KMS-11 (cell line): Measurements from ENCODE around the gene TMEM221.

Experiments
- H2AFZ ChIP-seq: fragments of 200-600 bp; sonication (generic); 2 replicates; pipeline ENCODE4 v1.6.1; 2016; ENCODE audit warnings: antibody characterized with exemption, mixed run types, low read depth
- H3K27ac ChIP-seq: fragments of 200-600 bp; sonication (generic); 2 replicates; pipeline ENCODE4 v1.6.1; 2016; ENCODE audit warnings: mild to moderate bottlenecking, mixed run types
- H3K27me3 ChIP-seq: fragments of 200-600 bp; sonication (generic); 2 replicates; pipeline ENCODE4 v1.6.1; 2017; ENCODE audit warnings: mild to moderate bottlenecking, low read depth, mixed run types, moderate library complexity; ENCODE audit not compliant: insufficient read depth
- H3K36me3 ChIP-seq: fragments of 200-600 bp; sonication (generic); 2 replicates; pipeline ENCODE4 v1.6.1; 2017; ENCODE audit warnings: mild to moderate bottlenecking, mixed run types; ENCODE audit not compliant: insufficient read depth
- H3K4me1 ChIP-seq: fragments of 200-600 bp; sonication (generic); 2 replicates; pipeline ENCODE4 v1.6.1; 2016; ENCODE audit warnings: mild to moderate bottlenecking, low read depth, mixed run types; ENCODE audit not compliant: poor library complexity, severe bottlenecking
- H3K4me2 ChIP-seq: fragments of 200-600 bp; sonication (generic); 2 replicates; pipeline ENCODE4 v1.7.0; 2016; ENCODE audit warnings: mild to moderate bottlenecking, mixed run types
- H3K4me3 ChIP-seq: fragments of 200-600 bp; sonication (generic); IDR thresholded peaks from 2 replicates; pipeline ENCODE4 v1.6.1; 2017; ENCODE audit warnings: low read depth, low read length, mixed read lengths; ENCODE audit not compliant: insufficient read depth
- H3K79me2 ChIP-seq: fragments of 200-600 bp; sonication (generic); 2 replicates; pipeline ENCODE4 v1.6.1; 2016; ENCODE audit warnings: low read depth, mixed run types; ENCODE audit not compliant: insufficient read depth
- H3K9ac ChIP-seq: fragments of 200-600 bp; sonication (generic); 2 replicates; pipeline ENCODE4 v1.6.1; 2016; ENCODE audit warnings: mild to moderate bottlenecking, mixed run types
- H4K20me1 ChIP-seq: fragments of 200-600 bp; sonication (generic); 2 replicates; pipeline ENCODE4 v1.6.1; 2016; ENCODE audit warnings: mild to moderate bottlenecking, mixed run types; ENCODE audit not compliant: insufficient read depth
- CTCF ChIP-seq: fragments of 200-600 bp; sonication (generic); conservative IDR thresholded peaks from 2 replicates; pipeline ENCODE4 v1.6.1; 2017; ENCODE audit warnings: low read depth, mild to moderate bottlenecking, antibody characterized with exemption, low read length, moderate library complexity, mixed read lengths

TMEM221 gene

DNA sequence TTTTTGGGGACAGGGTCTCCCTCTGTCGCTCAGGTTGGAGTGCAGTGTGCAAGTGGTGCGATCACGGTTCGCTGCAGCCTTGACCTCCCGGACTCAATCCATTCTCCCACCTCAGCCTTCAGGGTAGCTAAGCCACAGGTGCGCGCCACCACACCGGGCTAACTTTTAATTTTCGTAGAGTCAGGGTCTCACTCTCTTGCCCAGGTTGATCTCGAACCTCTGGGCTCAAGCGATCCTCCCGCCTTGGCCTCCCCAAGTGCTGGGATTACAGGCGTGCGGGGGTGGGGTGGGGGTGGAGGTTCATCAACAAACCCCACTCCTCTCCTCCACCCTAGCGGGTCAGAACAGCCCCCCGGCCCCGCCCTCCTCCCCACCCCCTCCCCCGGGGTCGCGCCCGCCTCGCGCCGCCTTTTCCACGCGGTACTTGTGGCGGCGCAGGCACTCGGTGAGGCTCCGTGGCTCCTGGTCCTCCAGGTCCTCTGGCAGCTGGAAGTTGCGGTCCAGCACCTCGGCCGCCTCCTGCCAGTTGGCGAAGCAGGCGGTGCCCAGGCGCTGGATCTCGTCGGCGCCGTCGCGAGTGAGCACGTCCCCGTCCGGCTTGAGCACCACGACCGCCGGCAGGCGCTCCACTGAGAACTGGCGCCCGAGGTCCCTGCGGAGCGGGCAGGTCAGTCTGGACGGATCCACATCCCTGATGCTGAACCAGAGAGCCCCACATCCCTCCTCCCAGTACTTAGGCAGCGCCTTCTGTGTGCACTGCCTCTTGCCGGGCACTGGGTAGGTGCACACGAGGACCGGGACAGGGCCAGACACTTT is 7.0 kb upstream of the TMEM221 start:
- Histone ChIP-seq H2AFZ (no peak overlapping the region), H3K4me2 (no peak overlapping the region)
- no peak for TF ChIP-seq CTCF

DNA sequence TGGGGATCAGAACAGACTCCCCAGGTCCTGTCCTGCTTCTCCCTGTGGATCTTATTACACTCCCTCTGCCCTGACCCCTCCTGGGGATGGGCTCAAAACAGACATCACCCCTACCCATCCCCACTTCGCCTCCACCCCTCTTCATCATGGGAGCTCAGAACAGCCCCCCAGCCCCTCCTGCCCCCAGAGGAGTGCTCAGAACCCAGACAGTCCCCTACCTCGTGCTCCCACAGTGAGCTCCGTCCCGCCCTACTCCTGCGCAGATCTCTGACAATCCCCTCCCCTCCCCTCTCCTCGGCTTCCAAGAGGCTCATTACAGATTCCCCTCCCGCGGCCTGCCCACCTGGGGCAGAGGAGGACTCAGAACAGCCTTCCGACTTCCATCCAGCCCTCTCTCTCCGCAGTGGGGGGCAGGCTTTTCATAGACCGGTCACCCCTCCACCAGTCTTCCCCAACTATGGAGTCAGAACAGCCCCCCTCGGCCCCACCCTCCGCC is 6.2 kb upstream of the TMEM221 start:
- no peak overlapping the region for H2AFZ ChIP-seq
- no peak overlapping the region for H3K27ac ChIP-seq
- H3K4me1 ChIP-seq, result peaks cover 17% of the 10 kb centered on the region
- no peaks in the 10 kb centered on the region for H4K20me1 ChIP-seq
- H3K4me3 ChIP-seq, result no peak overlapping the region
- no peaks in the 10 kb centered on the region for H3K36me3 ChIP-seq
- no peak overlapping the region for H3K4me2 ChIP-seq
- H3K9ac ChIP-seq, result no peak overlapping the region
- H3K27me3 ChIP-seq, result peaks cover 14% of the 10 kb centered on the region
- no peak for TF ChIP-seq CTCF
- H3K79me2 ChIP-seq, result no peaks in the 10 kb centered on the region

More for the DNA sequence above, 7.0 kb upstream of the TMEM221 start:
- Histone ChIP-seq H3K4me1 (peaks cover 17% of the 10 kb centered on the region), H3K36me3 (no peaks in the 10 kb centered on the region), H3K9ac (no peak overlapping the region), H3K27me3 (peaks cover 12% of the 10 kb centered on the region), H3K79me2 (no peaks in the 10 kb centered on the region), H4K20me1 (no peaks in the 10 kb centered on the region), H3K27ac (no peak overlapping the region), H3K4me3 (no peak overlapping the region)

- no peaks in the 10 kb centered on the region for H4K20me1 ChIP-seq
- no peak overlapping the region for H3K27ac ChIP-seq
- no peak overlapping the region for H3K9ac ChIP-seq
- peaks cover 8% of the 10 kb centered on the region for H3K4me1 ChIP-seq
- no peak overlapping the region for H2AFZ ChIP-seq
- no peak for TF ChIP-seq CTCF
- no peak overlapping the region for H3K4me2 ChIP-seq
- no peak overlapping the region for H3K4me3 ChIP-seq
- no peaks in the 10 kb centered on the region for H3K79me2 ChIP-seq
- H3K36me3 ChIP-seq, result no peaks in the 10 kb centered on the region
- peaks cover 22% of the 10 kb centered on the region; the same call in 1 of the 2 replicates for H3K27me3 ChIP-seq
Observed at GRCh38 chr19:17451820-17452219, 3.4 kb upstream of the TMEM221 start.

- Histone ChIP-seq H3K79me2 (no peaks in the 10 kb centered on the region), H4K20me1 (no peaks in the 10 kb centered on the region), H3K4me3 (no peak overlapping the region), H3K27me3 (peaks cover 22% of the 10 kb centered on the region; the same call in 1 of the 2 replicates), H3K27ac (no peak overlapping the region), H3K9ac (no peak overlapping the region), H2AFZ (no peak overlapping the region), H3K4me2 (no peak overlapping the region), H3K4me1 (peaks cover 8% of the 10 kb centered on the region), H3K36me3 (no peaks in the 10 kb centered on the region)
- no peak for TF ChIP-seq CTCF
Observed at GRCh38 chr19:17450264-17451075, 2.0 kb upstream of the TMEM221 start.
